NCI-H446 (cell line): Measurements from ENCODE around the gene GPC6.

Experiments used
- DNase-seq, 2 experiments: peaks; one replicate each; lab custom pipeline; 2025; lab: John Stamatoyannopoulos, UW

GPC6 gene

GRCh38 chr13:93502071-93502470 lies 275.5 kb downstream of the GPC6 start:
- no peak for DNase-seq

- DNase-seq: no peak
Measured at GRCh38 chr13:93502987-93503615, 276.5 kb downstream of the GPC6 start.

- DNase-seq: no peak
Measured at GRCh38 chr13:93505104-93505952, 278.7 kb downstream of the GPC6 start.

GRCh38 chr13:93511011-93511410 lies 284.4 kb downstream of the GPC6 start:
- DNase-seq: no peak

- no peak for DNase-seq
Measured at GRCh38 chr13:93515267-93515666, 288.7 kb downstream of the GPC6 start.

GRCh38 chr13:93517658-93518057 lies 291.1 kb downstream of the GPC6 start:
- no peak for DNase-seq

- DNase-seq: no peak
Measured at GRCh38 chr13:93521307-93521706, 294.7 kb downstream of the GPC6 start.

GRCh38 chr13:93522501-93522900 lies 295.9 kb downstream of the GPC6 start:
- DNase-seq: peak in 1 of 2 experiments; percentile 48

GRCh38 chr13:93525087-93525486 lies 298.5 kb downstream of the GPC6 start:
- no peak for DNase-seq

- no peak for DNase-seq
Measured at GRCh38 chr13:93527748-93528297, 301.2 kb downstream of the GPC6 start.

GRCh38 chr13:93529961-93530360 lies 303.4 kb downstream of the GPC6 start:
- DNase-seq: no peak

GRCh38 chr13:93534181-93534700 lies 307.6 kb downstream of the GPC6 start:
- DNase-seq: no peak

- DNase-seq: no peak
Measured at GRCh38 chr13:93535251-93535650, 308.6 kb downstream of the GPC6 start.

GRCh38 chr13:93539914-93540313 lies 313.3 kb downstream of the GPC6 start:
- DNase-seq: no peak

- no peak for DNase-seq
Measured at GRCh38 chr13:93547886-93548285, 321.3 kb downstream of the GPC6 start.

- DNase-seq: no peak
Measured at GRCh38 chr13:93549326-93550005, 322.9 kb downstream of the GPC6 start.

GRCh38 chr13:93550236-93550635 lies 323.6 kb downstream of the GPC6 start:
- no peak for DNase-seq

- no peak for DNase-seq
Measured at GRCh38 chr13:93552596-93552995, 326.0 kb downstream of the GPC6 start.

GRCh38 chr13:93554514-93554913 lies 327.9 kb downstream of the GPC6 start:
- no peak for DNase-seq

- DNase-seq: no peak
Measured at GRCh38 chr13:93558637-93559036, 332.0 kb downstream of the GPC6 start.

- DNase-seq: peak; percentile 1 to 49
Measured at GRCh38 chr13:93559718-93560117, 333.1 kb downstream of the GPC6 start.

GRCh38 chr13:93561576-93562225 lies 335.1 kb downstream of the GPC6 start:
- no peak for DNase-seq
